Activated B cell treated with CpG ODN at 0.5 μM for 24 hours (primary cell): ENCODE measurements around the gene MICAL3. TPM values are rescaled to one million over a fixed set of nuclear protein-coding genes. Genes with fewer than 3 reads are reported as not detected.
"Not testable (repeated sequence)": the region's sequence is repeated elsewhere in the genome, so short reads cannot be mapped to it uniquely, and the experiment has no call there.

Source experiments
- ATAC-seq: fragments of 200-7000 bp; cut with Tn5 transposase; one replicate; pipeline ENCODE4 v1.10.0; 2021; ENCODE audit warnings: low read depth, mild to moderate bottlenecking, moderate library complexity
- CTCF ChIA-PET: fragments of 350-600 bp; sonication (Branson Sonifier 250); formaldehyde crosslinking; loops from one replicate; lab custom pipeline; 2021; ENCODE audit warnings: antibody characterized with exemption; lab: Charles Lee
- POLR2A ChIA-PET: fragments of 350-600 bp; sonication (Branson Sonifier 250); formaldehyde crosslinking; loops from one replicate; lab custom pipeline; 2021; ENCODE audit warnings: antibody characterized with exemption; lab: Charles Lee
- DNase-seq: peaks from one replicate; pipeline ENCODE4 v3.0.0; 2022
- H3K27ac Mint-ChIP-seq: one replicate; pipeline ENCODE4 v1.8.0; 2020; ENCODE audit warnings: mixed read lengths
- H3K27me3 Mint-ChIP-seq: one replicate; pipeline ENCODE4 v1.8.0; 2021; ENCODE audit warnings: mixed read lengths
- H3K36me3 Mint-ChIP-seq: one replicate; pipeline ENCODE4 v1.8.0; 2021; ENCODE audit warnings: low read depth, mixed read lengths
- H3K4me1 Mint-ChIP-seq: one replicate; pipeline ENCODE4 v1.8.0; 2021; ENCODE audit warnings: mixed read lengths
- H3K4me3 Mint-ChIP-seq: one replicate; pipeline ENCODE4 v1.8.0; 2020; ENCODE audit warnings: mild to moderate bottlenecking, mixed read lengths
- H3K9me3 Mint-ChIP-seq: one replicate; pipeline ENCODE4 v1.8.0; 2020; ENCODE audit warnings: mixed read lengths
- intact Hi-C: fragments of 100-400 bp; cut with micrococcal nuclease; formaldehyde crosslinking; loops from one replicate; pipeline ENCODE4 v1.15.1; 2024
- total RNA-seq: library from RNA; stranded (reverse); gene quantifications from 2 replicates; pipeline ENCODE4 v1.2.3, GENCODE V29; 2022
- TF ChIP-seq, protein P1 (sequence below): fragments of 200-600 bp; IDR thresholded peaks from one replicate; pipeline ENCODE4 v1.8.0; 2022; ENCODE audit warnings: antibody characterized with exemption, mild to moderate bottlenecking

MICAL3 gene, protein sequence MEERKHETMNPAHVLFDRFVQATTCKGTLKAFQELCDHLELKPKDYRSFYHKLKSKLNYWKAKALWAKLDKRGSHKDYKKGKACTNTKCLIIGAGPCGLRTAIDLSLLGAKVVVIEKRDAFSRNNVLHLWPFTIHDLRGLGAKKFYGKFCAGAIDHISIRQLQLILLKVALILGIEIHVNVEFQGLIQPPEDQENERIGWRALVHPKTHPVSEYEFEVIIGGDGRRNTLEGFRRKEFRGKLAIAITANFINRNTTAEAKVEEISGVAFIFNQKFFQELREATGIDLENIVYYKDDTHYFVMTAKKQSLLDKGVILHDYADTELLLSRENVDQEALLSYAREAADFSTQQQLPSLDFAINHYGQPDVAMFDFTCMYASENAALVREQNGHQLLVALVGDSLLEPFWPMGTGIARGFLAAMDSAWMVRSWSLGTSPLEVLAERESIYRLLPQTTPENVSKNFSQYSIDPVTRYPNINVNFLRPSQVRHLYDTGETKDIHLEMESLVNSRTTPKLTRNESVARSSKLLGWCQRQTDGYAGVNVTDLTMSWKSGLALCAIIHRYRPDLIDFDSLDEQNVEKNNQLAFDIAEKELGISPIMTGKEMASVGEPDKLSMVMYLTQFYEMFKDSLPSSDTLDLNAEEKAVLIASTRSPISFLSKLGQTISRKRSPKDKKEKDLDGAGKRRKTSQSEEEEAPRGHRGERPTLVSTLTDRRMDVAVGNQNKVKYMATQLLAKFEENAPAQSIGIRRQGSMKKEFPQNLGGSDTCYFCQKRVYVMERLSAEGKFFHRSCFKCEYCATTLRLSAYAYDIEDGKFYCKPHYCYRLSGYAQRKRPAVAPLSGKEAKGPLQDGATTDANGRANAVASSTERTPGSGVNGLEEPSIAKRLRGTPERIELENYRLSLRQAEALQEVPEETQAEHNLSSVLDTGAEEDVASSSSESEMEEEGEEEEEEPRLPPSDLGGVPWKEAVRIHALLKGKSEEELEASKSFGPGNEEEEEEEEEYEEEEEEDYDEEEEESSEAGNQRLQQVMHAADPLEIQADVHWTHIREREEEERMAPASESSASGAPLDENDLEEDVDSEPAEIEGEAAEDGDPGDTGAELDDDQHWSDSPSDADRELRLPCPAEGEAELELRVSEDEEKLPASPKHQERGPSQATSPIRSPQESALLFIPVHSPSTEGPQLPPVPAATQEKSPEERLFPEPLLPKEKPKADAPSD (N-terminal part only)
- total RNA-seq: 232 and 257 TPM in 2 replicates

DNA sequence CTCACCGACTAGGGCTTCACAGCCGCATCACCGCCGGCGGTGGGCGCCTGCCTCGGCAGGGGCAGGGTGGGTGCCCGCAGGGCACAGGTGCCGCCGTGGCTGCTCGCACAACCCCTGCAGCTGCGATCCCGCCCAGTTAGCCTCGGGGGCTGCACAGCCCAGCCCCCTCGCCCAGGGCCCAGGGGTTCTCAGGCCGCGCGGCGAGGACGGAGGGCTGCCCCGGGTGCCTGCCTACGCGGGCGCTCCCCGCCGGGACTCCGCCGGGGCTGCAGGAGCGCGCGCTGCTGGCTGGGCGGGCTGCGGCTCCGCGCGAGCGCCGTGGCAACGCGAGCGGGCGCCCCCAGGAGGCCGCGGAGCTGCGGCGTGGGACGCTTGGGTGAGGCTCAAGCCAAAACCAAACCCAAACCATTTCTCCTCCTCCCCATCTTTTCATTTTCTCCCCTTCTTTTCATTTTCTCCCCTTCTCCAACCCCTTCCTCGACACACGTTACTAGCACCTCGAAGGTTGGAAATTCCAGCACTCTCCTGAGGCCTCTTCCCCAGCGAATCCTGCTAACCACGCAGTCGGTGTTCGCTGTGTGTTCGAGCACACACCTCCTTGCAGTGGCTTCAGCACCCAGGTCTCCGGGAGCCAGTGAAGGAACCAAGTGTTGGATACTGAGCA is at the start of gene MICAL3:
Gene MICAL3, minus strand, starts transcription at position 286 of the 664 bp plus-strand sequence. CDS start 117,749 bp downstream, outside the sequence.
- POLR2A ChIA-PET: interaction anchor here (0.6 to 3.2 kb wide), 7 partner anchors 14 to 265 kb away, joined by 3 to 25 read pairs (median 7); no protein-coding TSS in a partner anchor
- DNase-seq (peak; percentile 83), ATAC-seq (peak; percentile 96)
- Mint-ChIP-seq H3K27me3 (no peaks in the 10 kb centered on the region), H3K36me3 (no peaks in the 10 kb centered on the region), H3K9me3 (no peaks in the 10 kb centered on the region), H3K27ac (peak within 1 kb of the TSS; percentile 91), H3K4me1 (peaks cover 18% of the 10 kb centered on the region), H3K4me3 (peak within 1 kb of the TSS; percentile 94)
- intact Hi-C loops: loop anchor here (1.0 to 5.0 kb wide), 11 partner anchors 23 to 282 kb away; no protein-coding TSS in a partner anchor
- CTCF ChIA-PET: interaction anchor here (0.6 to 4.4 kb wide), 24 partner anchors 14 to 195 kb away, joined by 3 to 44 read pairs (median 4); partner anchors contain the start of gene PEX26
- TF ChIP-seq, protein P1, sequence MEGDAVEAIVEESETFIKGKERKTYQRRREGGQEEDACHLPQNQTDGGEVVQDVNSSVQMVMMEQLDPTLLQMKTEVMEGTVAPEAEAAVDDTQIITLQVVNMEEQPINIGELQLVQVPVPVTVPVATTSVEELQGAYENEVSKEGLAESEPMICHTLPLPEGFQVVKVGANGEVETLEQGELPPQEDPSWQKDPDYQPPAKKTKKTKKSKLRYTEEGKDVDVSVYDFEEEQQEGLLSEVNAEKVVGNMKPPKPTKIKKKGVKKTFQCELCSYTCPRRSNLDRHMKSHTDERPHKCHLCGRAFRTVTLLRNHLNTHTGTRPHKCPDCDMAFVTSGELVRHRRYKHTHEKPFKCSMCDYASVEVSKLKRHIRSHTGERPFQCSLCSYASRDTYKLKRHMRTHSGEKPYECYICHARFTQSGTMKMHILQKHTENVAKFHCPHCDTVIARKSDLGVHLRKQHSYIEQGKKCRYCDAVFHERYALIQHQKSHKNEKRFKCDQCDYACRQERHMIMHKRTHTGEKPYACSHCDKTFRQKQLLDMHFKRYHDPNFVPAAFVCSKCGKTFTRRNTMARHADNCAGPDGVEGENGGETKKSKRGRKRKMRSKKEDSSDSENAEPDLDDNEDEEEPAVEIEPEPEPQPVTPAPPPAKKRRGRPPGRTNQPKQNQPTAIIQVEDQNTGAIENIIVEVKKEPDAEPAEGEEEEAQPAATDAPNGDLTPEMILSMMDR: no peak

DNA sequence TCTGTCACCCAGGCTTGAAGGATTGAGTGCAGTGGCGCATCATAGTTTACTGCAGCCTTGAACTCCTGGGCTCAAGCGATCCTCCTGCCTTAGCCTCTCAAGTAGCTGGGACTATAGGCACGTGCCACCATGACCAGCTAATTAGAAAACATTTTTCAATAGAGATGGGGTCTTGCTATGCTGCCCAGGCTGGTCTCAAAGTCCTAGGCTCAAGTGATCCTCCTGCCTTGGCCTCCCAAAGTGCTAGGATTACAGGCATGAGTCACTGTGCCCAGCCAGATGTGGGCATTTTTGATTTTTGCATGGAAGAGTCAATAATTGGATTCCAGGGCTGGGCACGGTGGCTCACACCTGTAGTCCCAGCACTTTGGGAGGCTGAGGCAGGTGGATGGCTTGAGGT is 49.6 kb upstream of the MICAL3 start:
- not testable (repeated sequence) for H3K4me3 Mint-ChIP-seq, H3K36me3 Mint-ChIP-seq, H3K27me3 Mint-ChIP-seq, H3K27ac Mint-ChIP-seq, DNase-seq, ATAC-seq, H3K9me3 Mint-ChIP-seq
- intact Hi-C loops: loop anchor here (10.0 kb wide), 1 partner anchor 989 kb away; the partner anchor contains the start of gene IL17RA
- CTCF ChIA-PET: interaction anchor here (0.9 to 6.5 kb wide), 3 partner anchors 17 to 331 kb away, joined by 3 to 159 read pairs (median 40); no protein-coding TSS in a partner anchor
- peaks cover 66% of the 10 kb centered on the region for H3K4me1 Mint-ChIP-seq
- POLR2A ChIA-PET: interaction anchor here (5.5 to 6.3 kb wide), 2 partner anchors 16 to 72 kb away, joined by 50 to 66 read pairs; no protein-coding TSS in a partner anchor

DNA sequence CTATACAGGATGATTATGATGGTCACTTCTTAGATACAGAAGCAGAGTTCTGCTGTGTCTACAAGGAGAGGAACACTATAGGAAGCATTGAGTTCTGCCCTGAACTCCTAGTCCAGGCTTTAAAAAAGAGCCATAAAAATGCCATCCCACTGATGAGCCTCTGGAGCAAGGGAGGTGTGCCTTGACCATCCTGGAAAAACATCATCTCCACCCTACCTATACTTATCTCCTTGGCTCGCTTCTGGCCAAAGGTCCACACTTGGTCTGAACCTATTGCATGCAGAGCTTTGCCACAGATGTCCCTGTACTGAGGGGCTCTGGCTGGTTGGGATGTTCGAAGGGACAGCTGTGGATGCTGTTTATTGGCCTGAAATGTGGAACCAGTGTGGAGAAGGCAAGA is 49.1 kb upstream of the MICAL3 start:
- Mint-ChIP-seq H3K27ac (no peak overlapping the region), H3K4me1 (peaks cover 67% of the 10 kb centered on the region), H3K4me3 (no peak overlapping the region), H3K27me3 (no peaks in the 10 kb centered on the region), H3K36me3 (peaks cover 6% of the 10 kb centered on the region), H3K9me3 (no peaks in the 10 kb centered on the region)
- ATAC-seq: no peak
- POLR2A ChIA-PET: interaction anchor here (5.5 to 6.3 kb wide), 2 partner anchors 16 to 71 kb away, joined by 50 to 66 read pairs; no protein-coding TSS in a partner anchor
- DNase-seq: no peak
- TF ChIP-seq, protein P1: no peak
- CTCF ChIA-PET: interaction anchor here (0.9 to 6.5 kb wide), 2 partner anchors 17 to 242 kb away, joined by 3 to 159 read pairs; no protein-coding TSS in a partner anchor
- intact Hi-C loops: loop anchor here (10.0 kb wide), 1 partner anchor 989 kb away; the partner anchor contains the start of gene IL17RA

DNA sequence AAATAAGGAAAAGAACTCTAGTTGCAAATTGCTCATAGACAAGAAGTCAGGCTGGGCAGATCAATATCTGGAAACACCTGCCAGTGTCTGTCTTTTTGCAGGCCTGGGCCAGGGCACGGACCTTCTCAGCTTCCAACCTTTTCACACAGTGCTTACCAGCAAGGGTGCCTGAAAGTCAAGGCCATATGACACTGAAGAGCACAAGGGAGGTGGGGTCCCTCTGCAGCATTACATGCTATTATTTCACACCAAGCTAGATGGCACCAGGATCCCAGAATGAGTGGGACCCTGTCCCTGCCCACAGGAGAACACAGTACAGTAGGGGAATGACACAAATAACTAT is 47.6 kb upstream of the MICAL3 start:
- peaks cover 71% of the 10 kb centered on the region for H3K4me1 Mint-ChIP-seq
- intact Hi-C loops: loop anchor here (10.0 kb wide), 1 partner anchor 987 kb away; the partner anchor contains the start of gene IL17RA
- DNase-seq (no peak), ATAC-seq (no peak)
- H3K9me3 Mint-ChIP-seq: no peaks in the 10 kb centered on the region
- no peaks in the 10 kb centered on the region for H3K36me3 Mint-ChIP-seq
- TF ChIP-seq, protein P1: no peak
- peak overlapping the region; percentile 44 for H3K4me3 Mint-ChIP-seq
- H3K27me3 Mint-ChIP-seq: no peaks in the 10 kb centered on the region
- CTCF ChIA-PET: interaction anchor here (1.2 to 6.5 kb wide), 6 partner anchors 11 to 241 kb away, joined by 3 to 159 read pairs (median 6); partner anchors contain the start of gene MICAL3
- H3K27ac Mint-ChIP-seq: peak overlapping the region; percentile 63
- POLR2A ChIA-PET: interaction anchor here (0.6 to 3.5 kb wide), 8 partner anchors 9 to 242 kb away, joined by 3 to 12 read pairs (median 5); partner anchors contain the start of gene USP18

DNA sequence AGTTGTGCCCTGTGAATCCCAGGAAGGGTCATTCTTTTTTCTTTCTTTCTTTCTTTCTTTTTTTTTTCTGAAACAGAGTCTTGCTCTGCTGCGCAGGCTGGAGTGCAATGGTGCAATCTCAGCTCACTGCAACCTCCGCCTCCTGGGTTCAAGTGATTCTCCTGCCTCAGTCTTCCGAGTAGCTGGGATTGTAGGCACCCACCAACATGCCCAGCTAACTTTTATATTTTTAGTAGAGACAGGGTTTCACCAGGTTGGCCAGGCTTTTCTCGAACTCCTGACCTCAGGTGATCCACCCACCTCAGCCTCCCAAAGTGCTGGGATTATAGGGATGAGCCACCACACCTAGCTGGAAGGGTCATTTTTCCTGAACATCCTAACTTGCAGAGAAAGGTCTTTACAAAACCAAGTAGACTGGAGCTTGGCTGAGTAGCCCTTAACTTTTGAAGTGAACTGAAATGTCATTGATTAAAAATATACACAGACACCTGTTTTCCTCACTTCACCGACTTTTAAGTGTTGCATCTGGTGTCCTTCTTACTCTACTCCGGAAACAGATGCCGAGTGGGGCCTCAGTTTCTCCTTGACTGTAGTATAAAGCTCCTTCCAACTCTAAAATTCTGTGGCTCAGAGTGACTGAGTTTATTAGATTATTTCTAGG is 47.1 kb upstream of the MICAL3 start:
- H3K27me3 Mint-ChIP-seq, DNase-seq, ATAC-seq, H3K36me3 Mint-ChIP-seq, H3K9me3 Mint-ChIP-seq: not testable (repeated sequence)
- H3K4me1 Mint-ChIP-seq: peaks cover 71% of the 10 kb centered on the region
- peak overlapping the region; percentile 63 for H3K27ac Mint-ChIP-seq
- CTCF ChIA-PET: interaction anchor here (1.2 to 2.3 kb wide), 5 partner anchors 10 to 107 kb away, joined by 3 to 9 read pairs (median 6); partner anchors contain the start of gene MICAL3
- POLR2A ChIA-PET: interaction anchor here (0.7 to 3.5 kb wide), 7 partner anchors 9 to 241 kb away, joined by 3 to 12 read pairs (median 6); no protein-coding TSS in a partner anchor
- intact Hi-C loops: loop anchor here (10.0 kb wide), 1 partner anchor 987 kb away; the partner anchor contains the start of gene IL17RA
- peak overlapping the region; percentile 44 for H3K4me3 Mint-ChIP-seq
